Ishikawa (cell line): ENCODE measurements around the gene MBOAT2.

ENCODE experiments used
- CEBPB ChIP-seq: IDR thresholded peaks from 2 replicates; pipeline ENCODE4 v1.6.1; 2012
- CREB1 ChIP-seq: IDR thresholded peaks from 2 replicates; pipeline ENCODE4 v1.6.1; 2012; ENCODE audit warnings: low read depth
- EGR1 ChIP-seq: IDR thresholded peaks from 2 replicates; pipeline ENCODE4 v1.6.1; 2012
- EP300 ChIP-seq: IDR thresholded peaks from 2 replicates; pipeline ENCODE4 v1.6.1; 2012; ENCODE audit warnings: borderline replicate concordance
- FOXM1 ChIP-seq: IDR thresholded peaks from 2 replicates; pipeline ENCODE4 v1.6.1; 2012; ENCODE audit warnings: low read depth, borderline replicate concordance
- NFIC ChIP-seq: IDR thresholded peaks from 2 replicates; pipeline ENCODE4 v1.6.1; 2012
- RAD21 ChIP-seq: IDR thresholded peaks from 2 replicates; pipeline ENCODE4 v1.6.1; 2012; ENCODE audit warnings: low read depth
- TAF1 ChIP-seq: IDR thresholded peaks from 2 replicates; pipeline ENCODE4 v1.6.1; 2012; ENCODE audit warnings: low read depth, mild to moderate bottlenecking
- TCF12 ChIP-seq: IDR thresholded peaks from 2 replicates; pipeline ENCODE4 v1.6.1; 2012; ENCODE audit warnings: low read depth
- TEAD4 ChIP-seq: IDR thresholded peaks from 2 replicates; pipeline ENCODE4 v1.6.1; 2012
- YY1 ChIP-seq: IDR thresholded peaks from 2 replicates; pipeline ENCODE4 v1.6.1; 2012; ENCODE audit warnings: low read depth
- ZBTB7A ChIP-seq: IDR thresholded peaks from 2 replicates; pipeline ENCODE4 v1.6.1; 2012; ENCODE audit warnings: low read depth
- TF ChIP-seq, protein P1 (sequence below): IDR thresholded peaks from 2 replicates; pipeline ENCODE4 v1.6.1; 2012
- TF ChIP-seq, protein P2 (sequence below): IDR thresholded peaks from 2 replicates; pipeline ENCODE4 v1.6.1; 2012; ENCODE audit warnings: low read depth, mild to moderate bottlenecking

MBOAT2 gene

DNA sequence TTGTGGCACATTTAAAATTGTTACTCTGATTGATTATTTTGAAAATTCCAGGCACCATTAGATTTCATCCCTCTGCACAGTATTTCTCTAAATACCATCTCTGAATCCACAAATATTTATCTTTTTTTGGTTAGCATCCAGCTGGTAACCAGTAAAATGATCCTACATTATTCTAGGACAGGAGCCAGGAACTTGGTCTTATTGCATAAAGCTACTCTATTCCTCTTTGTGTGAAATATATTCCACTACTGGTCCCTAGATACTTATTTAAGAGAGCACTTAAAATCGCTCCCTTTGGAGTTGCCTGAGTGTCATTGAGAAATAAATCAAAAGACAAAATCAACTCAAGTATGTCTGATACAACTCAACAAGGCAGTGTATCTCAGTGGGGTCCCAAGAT lies 7.4 kb upstream of the MBOAT2 start:
- no peak for TF ChIP-seq RAD21
- no peak for TF ChIP-seq EP300
- TF ChIP-seq NFIC, result no peak
- TF ChIP-seq, protein P1, sequence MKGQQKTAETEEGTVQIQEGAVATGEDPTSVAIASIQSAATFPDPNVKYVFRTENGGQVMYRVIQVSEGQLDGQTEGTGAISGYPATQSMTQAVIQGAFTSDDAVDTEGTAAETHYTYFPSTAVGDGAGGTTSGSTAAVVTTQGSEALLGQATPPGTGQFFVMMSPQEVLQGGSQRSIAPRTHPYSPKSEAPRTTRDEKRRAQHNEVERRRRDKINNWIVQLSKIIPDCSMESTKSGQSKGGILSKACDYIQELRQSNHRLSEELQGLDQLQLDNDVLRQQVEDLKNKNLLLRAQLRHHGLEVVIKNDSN, result no peak
- TF ChIP-seq CEBPB, result no peak
- no peak for TF ChIP-seq TAF1
- no peak for TF ChIP-seq FOXM1
- no peak for TF ChIP-seq EGR1
- TF ChIP-seq, protein P2, sequence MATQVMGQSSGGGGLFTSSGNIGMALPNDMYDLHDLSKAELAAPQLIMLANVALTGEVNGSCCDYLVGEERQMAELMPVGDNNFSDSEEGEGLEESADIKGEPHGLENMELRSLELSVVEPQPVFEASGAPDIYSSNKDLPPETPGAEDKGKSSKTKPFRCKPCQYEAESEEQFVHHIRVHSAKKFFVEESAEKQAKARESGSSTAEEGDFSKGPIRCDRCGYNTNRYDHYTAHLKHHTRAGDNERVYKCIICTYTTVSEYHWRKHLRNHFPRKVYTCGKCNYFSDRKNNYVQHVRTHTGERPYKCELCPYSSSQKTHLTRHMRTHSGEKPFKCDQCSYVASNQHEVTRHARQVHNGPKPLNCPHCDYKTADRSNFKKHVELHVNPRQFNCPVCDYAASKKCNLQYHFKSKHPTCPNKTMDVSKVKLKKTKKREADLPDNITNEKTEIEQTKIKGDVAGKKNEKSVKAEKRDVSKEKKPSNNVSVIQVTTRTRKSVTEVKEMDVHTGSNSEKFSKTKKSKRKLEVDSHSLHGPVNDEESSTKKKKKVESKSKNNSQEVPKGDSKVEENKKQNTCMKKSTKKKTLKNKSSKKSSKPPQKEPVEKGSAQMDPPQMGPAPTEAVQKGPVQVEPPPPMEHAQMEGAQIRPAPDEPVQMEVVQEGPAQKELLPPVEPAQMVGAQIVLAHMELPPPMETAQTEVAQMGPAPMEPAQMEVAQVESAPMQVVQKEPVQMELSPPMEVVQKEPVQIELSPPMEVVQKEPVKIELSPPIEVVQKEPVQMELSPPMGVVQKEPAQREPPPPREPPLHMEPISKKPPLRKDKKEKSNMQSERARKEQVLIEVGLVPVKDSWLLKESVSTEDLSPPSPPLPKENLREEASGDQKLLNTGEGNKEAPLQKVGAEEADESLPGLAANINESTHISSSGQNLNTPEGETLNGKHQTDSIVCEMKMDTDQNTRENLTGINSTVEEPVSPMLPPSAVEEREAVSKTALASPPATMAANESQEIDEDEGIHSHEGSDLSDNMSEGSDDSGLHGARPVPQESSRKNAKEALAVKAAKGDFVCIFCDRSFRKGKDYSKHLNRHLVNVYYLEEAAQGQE, result no peak
- no peak for TF ChIP-seq YY1
- no peak for TF ChIP-seq TCF12
- TF ChIP-seq ZBTB7A, result no peak
- no peak for TF ChIP-seq TEAD4

DNA sequence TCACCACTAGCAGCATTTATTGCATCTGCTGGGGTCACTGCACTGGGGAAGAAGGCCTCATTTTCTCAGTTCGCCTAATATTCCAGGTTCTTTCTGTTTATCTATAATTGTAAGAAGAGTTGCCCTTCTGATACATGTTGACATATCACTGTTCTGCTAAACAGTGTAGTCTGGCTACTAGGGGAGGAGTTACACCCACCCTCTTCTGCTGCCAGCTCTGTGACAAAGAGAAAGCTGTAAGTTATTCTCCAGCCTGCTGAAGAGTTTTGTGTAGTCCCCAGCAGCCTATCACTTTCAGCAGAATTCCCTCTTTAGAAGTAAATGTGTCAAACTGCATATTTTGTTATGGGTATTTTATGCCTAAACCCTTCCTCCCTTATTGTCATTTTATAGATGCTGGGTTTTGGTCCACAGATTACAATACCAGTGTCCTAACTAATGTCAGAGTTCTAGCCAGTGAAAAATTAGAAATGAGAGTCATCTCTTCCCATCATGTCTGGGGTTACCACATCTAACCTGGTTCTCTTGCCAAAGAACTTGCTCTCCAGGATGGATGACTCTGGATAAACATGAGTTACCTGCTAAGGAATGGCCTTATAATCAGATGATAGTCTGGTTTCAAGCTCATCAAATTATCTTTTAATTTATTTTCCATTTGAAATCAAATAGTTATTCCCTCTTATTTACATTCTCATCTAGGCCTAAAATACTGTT lies 5.6 kb upstream of the MBOAT2 start:
- TF ChIP-seq YY1 (no peak), FOXM1 (no peak), EGR1 (no peak), NFIC (no peak), TEAD4 (no peak), EP300 (no peak), TCF12 (no peak), RAD21 (no peak), CEBPB (no peak), CREB1 (no peak)
- TF ChIP-seq, protein P2, result no peak

DNA sequence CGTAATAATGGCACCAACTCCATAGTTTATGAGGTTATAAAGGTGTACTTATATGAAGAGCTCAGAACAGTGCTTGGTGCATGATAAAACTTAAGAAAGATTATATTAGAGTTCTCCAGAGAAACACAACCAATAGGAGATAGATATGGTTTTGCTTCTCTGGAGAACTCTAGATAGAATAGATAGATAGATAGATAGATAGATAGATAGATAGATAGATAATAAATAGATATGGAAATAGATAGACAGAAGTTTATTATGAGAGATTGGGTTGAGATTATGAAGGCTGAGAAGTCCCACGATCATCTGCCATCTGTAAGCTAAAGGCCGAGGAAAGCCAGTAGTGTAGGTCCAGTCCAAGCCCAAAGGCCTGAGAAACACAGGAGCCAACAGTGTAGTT lies 2.9 kb upstream of the MBOAT2 start:
- TF ChIP-seq, protein P2, result no peak
- TF ChIP-seq NFIC (no peak), TCF12 (no peak), RAD21 (no peak), FOXM1 (no peak), CREB1 (no peak), TAF1 (no peak), CEBPB (no peak), YY1 (no peak), EP300 (no peak), EGR1 (no peak), ZBTB7A (no peak), TEAD4 (no peak)
- TF ChIP-seq, protein P1, result no peak

DNA sequence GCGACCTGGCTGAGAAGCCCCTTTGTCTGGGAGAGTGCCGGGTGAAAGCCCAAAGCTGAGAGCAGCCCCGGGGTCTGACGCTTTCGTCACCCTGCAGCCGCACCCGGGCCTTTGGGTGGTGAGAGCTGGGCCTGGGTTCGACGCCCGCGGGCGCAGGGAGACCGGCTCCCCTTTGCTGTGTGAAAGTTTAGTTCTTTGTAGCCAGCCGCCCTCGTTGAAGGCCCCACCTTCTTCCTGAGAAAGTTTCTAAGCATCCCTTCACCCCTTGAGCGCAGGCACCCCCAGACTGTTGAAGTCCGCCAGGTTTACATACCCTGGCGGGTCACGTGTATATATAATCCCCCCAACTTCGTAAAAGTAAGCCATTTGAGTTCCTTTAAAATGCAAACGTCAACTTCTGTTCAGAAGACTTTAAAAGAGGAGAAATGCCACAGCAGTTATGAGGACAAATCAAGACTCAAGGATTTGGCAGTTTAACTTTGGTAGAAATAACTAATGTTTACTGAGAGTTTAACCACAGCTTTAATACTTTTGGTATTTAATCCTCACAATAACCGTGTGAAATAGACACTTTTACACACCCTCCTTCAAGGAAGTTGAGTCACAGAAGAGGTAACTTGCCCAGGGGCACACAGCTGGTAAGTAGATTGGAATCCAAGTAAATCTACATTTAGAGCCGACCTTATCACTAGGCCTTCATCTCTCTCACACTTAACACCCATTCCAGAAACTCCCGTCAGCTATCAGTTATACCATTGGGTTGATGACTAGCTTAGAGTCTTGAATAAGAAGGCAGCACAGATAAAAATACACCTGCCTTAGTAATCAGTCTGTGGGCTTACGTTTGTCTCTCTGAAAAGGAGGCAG lies 1.1 kb upstream of the MBOAT2 start:
- TF ChIP-seq, protein P1, result no peak
- TF ChIP-seq YY1 (no peak), FOXM1 (no peak)

DNA sequence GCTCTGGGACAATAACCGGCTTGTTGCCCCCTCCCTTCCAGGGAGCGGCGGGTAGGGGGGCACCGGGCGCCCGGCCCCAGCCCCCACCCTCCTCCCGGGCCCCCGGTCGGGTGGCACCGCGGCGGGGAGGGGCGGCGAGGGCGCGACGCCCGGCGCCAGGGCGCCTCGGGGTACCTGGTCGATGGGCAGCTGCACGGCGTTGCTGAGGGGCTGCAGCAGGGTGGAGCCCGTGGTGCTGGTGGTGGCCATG lies 193 bp downstream of the MBOAT2 start:
- TF ChIP-seq, protein P1, result no peak
- 0 out of 2 replicates have a peak, but pooled peaks have one; percentile 9 for TF ChIP-seq ZBTB7A
